ENCODE data around the gene TCEA2.

The TCEA2 gene

GRCh38 chr20:64119681-64120341 is 56.8 kb downstream of the TCEA2 start:
- TF ChIP-seq CTCF (IDR thresholded peaks at IDR 0.05; ENCODE audit: insufficient read depth, missing control alignments): no peak
- FAIRE-seq (no peak), DNase-seq (ENCODE audit: insufficient read length, low spot score) (no peak)

- FAIRE-seq: no peak
Measured at GRCh38 chr20:64121586-64121985, 58.6 kb downstream of the TCEA2 start.

More at GRCh38 chr20:64121586-64121985, 58.6 kb downstream of the TCEA2 start:
- no peak for DNase-seq (ENCODE audit: insufficient read length, low spot score)
- TF ChIP-seq CTCF (IDR thresholded peaks at IDR 0.05; ENCODE audit: insufficient read depth, missing control alignments): no peak

Measured in D721Med (cell line).